Stomach (tissue), 4 donors: ENCODE results near the gene BST1.

Source experiments
- EP300 ChIP-seq: sonication (generic); formaldehyde crosslinking; IDR thresholded peaks from one replicate; pipeline ENCODE4 v1.6.1; 2017; ENCODE audit warnings: antibody characterized with exemption
- POLR2A ChIP-seq, 4 donors: fragments of 450-650 bp; IDR thresholded peaks; one replicate each; pipeline ENCODE4 v1.6.1; 2016; ENCODE audit warnings: antibody characterized with exemption in 4 of 4, control low read depth in 2 of 4, mild to moderate bottlenecking in 1 of 4, moderate library complexity in 1 of 4
- POLR2AphosphoS5 ChIP-seq, 3 donors: sonication (generic); formaldehyde crosslinking; IDR thresholded peaks; one replicate each; pipeline ENCODE4 v1.6.1; 2016; ENCODE audit warnings: antibody characterized with exemption in 3 of 3
- TF ChIP-seq, protein P1 (sequence below), 7 experiments: fragments of 450-650 bp in 4 of 7; fragments of 200-600 bp in 3 of 7; sonication (generic) in 3 of 7; IDR thresholded peaks; one replicate each; pipeline ENCODE4 v1.5.1; 2016 to 2019; ENCODE audit warnings: antibody characterized with exemption in 7 of 7, control low read depth in 2 of 7, mild to moderate bottlenecking in 1 of 7

- TF ChIP-seq, protein P1, sequence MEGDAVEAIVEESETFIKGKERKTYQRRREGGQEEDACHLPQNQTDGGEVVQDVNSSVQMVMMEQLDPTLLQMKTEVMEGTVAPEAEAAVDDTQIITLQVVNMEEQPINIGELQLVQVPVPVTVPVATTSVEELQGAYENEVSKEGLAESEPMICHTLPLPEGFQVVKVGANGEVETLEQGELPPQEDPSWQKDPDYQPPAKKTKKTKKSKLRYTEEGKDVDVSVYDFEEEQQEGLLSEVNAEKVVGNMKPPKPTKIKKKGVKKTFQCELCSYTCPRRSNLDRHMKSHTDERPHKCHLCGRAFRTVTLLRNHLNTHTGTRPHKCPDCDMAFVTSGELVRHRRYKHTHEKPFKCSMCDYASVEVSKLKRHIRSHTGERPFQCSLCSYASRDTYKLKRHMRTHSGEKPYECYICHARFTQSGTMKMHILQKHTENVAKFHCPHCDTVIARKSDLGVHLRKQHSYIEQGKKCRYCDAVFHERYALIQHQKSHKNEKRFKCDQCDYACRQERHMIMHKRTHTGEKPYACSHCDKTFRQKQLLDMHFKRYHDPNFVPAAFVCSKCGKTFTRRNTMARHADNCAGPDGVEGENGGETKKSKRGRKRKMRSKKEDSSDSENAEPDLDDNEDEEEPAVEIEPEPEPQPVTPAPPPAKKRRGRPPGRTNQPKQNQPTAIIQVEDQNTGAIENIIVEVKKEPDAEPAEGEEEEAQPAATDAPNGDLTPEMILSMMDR (IDR thresholded peaks at IDR 0.05): no peak
- TF ChIP-seq POLR2A (IDR thresholded peaks at IDR 0.05): no peak
- no peak for TF ChIP-seq EP300
- no peak for TF ChIP-seq POLR2AphosphoS5 (IDR thresholded peaks at IDR 0.05)
Measured at GRCh38 chr4:15719506-15719905, 16.6 kb downstream of the BST1 start.
